ENCODE data around the gene SFTPA2. TPM values are rescaled to one million over a fixed set of nuclear protein-coding genes. Genes with fewer than 3 reads are reported as not detected.
"Not testable (repeated sequence)": the region's sequence is repeated elsewhere in the genome, so short reads cannot be mapped to it uniquely, and the experiment has no call there.

SFTPA2 gene
- polyA plus RNA-seq, 3 donors, result not detected

- DNase-seq, result peak; percentile 23 to 43 (median 40)
- Histone ChIP-seq H4K20me1 (ENCODE audit: insufficient read depth, low read length) (no peaks in the 10 kb centered on the region), H3K27ac (ENCODE audit: low read depth in 1 of 2, low read length in 2 of 2) (peak overlapping the region in 1 of 2 donors; percentile 29), H3K4me1 (ENCODE audit: control insufficient read depth in 1 of 2, insufficient read depth in 2 of 2, low read length in 2 of 2) (peaks cover 10 to 13% of the 10 kb centered on the region in 2 donors), H2AFZ (ENCODE audit: insufficient read depth, low read depth, low read length, poor library complexity, severe bottlenecking) (no peak overlapping the region), H3K79me2 (ENCODE audit: insufficient read depth, low read length) (no peaks in the 10 kb centered on the region), H3K36me3 (replicated peaks in 1 of 2; ENCODE audit: control insufficient read depth in 1 of 2, insufficient read depth in 2 of 2, low read length in 2 of 2) (no peaks in the 10 kb centered on the region), H3K9ac (ENCODE audit: insufficient read depth, low read length, poor library complexity, severe bottlenecking) (no peak overlapping the region), H3K4me3 (replicated peaks in 1 of 3; ENCODE audit: low read depth in 2 of 3, low read length in 3 of 3) (no peak overlapping the region), H3K27me3 (ENCODE audit: control insufficient read depth in 2 of 2, insufficient read depth in 2 of 2, low read length in 2 of 2) (no peaks in the 10 kb centered on the region), H3K9me3 (replicated peaks in 1 of 2; ENCODE audit: control insufficient read depth in 1 of 2, insufficient read depth in 1 of 2, low read length in 2 of 2) (no peaks in the 10 kb centered on the region), H3K4me2 (replicated peaks; ENCODE audit: extremely low read depth, low read length, poor library complexity, severe bottlenecking) (no peak overlapping the region)
- intact Hi-C loops (cut with micrococcal nuclease), result no loop called here
- peaks cover 12% of the 10 kb centered on the region for H3K4me1 Mint-ChIP-seq
- peak overlapping the region in 2 of 7 donors; percentile 25 to 66 for H3K27ac Mint-ChIP-seq
- H3K36me3 Mint-ChIP-seq, result no peaks in the 10 kb centered on the region
- H3K4me3 Mint-ChIP-seq, result no peak overlapping the region
- no CpG with 5 or more reads among the region's 2 CpGs for WGBS (ENCODE audit: insufficient coverage)
- TF ChIP-seq CTCF (IDR thresholded peaks at IDR 0.05), result no peak
- H3K9me3 Mint-ChIP-seq, result peaks cover 0 to 2% (median 0%) of the 10 kb centered on the region in 7 donors
- no peaks in the 10 kb centered on the region for H3K27me3 Mint-ChIP-seq (ENCODE audit: low read depth in 3 of 3)
These were observed 17.6 kb downstream of the SFTPA2 start for GRCh38 chr10:79542626-79543025.

GRCh38 chr10:79540930-79541329, 19.3 kb downstream of the SFTPA2 start:
- H3K27me3 Mint-ChIP-seq (ENCODE audit: low read depth in 3 of 3); H3K36me3 Mint-ChIP-seq; H3K27ac ChIP-seq (ENCODE audit: low read depth in 1 of 2, low read length in 2 of 2); H3K4me2 ChIP-seq (replicated peaks; ENCODE audit: extremely low read depth, low read length, poor library complexity, severe bottlenecking); H3K4me3 Mint-ChIP-seq; intact Hi-C loops (cut with micrococcal nuclease); DNase-seq; H3K79me2 ChIP-seq (ENCODE audit: insufficient read depth, low read length); H3K27me3 ChIP-seq (ENCODE audit: control insufficient read depth in 2 of 2, insufficient read depth in 2 of 2, low read length in 2 of 2); H3K36me3 ChIP-seq (replicated peaks in 1 of 2; ENCODE audit: control insufficient read depth in 1 of 2, insufficient read depth in 2 of 2, low read length in 2 of 2); H3K9me3 Mint-ChIP-seq; H2AFZ ChIP-seq (ENCODE audit: insufficient read depth, low read depth, low read length, poor library complexity, severe bottlenecking); H3K27ac Mint-ChIP-seq; H4K20me1 ChIP-seq (ENCODE audit: insufficient read depth, low read length); H3K4me3 ChIP-seq (replicated peaks in 1 of 3; ENCODE audit: low read depth in 2 of 3, low read length in 3 of 3); H3K9ac ChIP-seq (ENCODE audit: insufficient read depth, low read length, poor library complexity, severe bottlenecking); H3K9me3 ChIP-seq (replicated peaks in 1 of 2; ENCODE audit: control insufficient read depth in 1 of 2, insufficient read depth in 1 of 2, low read length in 2 of 2): not testable (repeated sequence)
- H3K4me1 ChIP-seq (ENCODE audit: control insufficient read depth in 1 of 2, insufficient read depth in 2 of 2, low read length in 2 of 2), result peaks cover 10 to 13% of the 10 kb centered on the region in 2 donors
- H3K4me1 Mint-ChIP-seq, result peaks cover 12% of the 10 kb centered on the region
- no CpG with 5 or more reads among the region's 1 CpG for WGBS (ENCODE audit: insufficient coverage)

- H3K9ac ChIP-seq (ENCODE audit: insufficient read depth, low read length, poor library complexity, severe bottlenecking), result not testable (repeated sequence)
These were observed 21.9 kb downstream of the SFTPA2 start for GRCh38 chr10:79538311-79538710.

GRCh38 chr10:79533903-79534175, 26.4 kb downstream of the SFTPA2 start:
- H3K79me2 ChIP-seq (ENCODE audit: insufficient read depth, low read length); H3K4me1 ChIP-seq (ENCODE audit: control insufficient read depth in 1 of 2, insufficient read depth in 2 of 2, low read length in 2 of 2); H3K27me3 ChIP-seq (ENCODE audit: control insufficient read depth in 2 of 2, insufficient read depth in 2 of 2, low read length in 2 of 2); H3K9me3 ChIP-seq (replicated peaks in 1 of 2; ENCODE audit: control insufficient read depth in 1 of 2, insufficient read depth in 1 of 2, low read length in 2 of 2); H4K20me1 ChIP-seq (ENCODE audit: insufficient read depth, low read length); H3K4me3 Mint-ChIP-seq; DNase-seq; H3K36me3 ChIP-seq (replicated peaks in 1 of 2; ENCODE audit: control insufficient read depth in 1 of 2, insufficient read depth in 2 of 2, low read length in 2 of 2); H3K9ac ChIP-seq (ENCODE audit: insufficient read depth, low read length, poor library complexity, severe bottlenecking); H3K4me3 ChIP-seq (replicated peaks in 1 of 3; ENCODE audit: low read depth in 2 of 3, low read length in 3 of 3); intact Hi-C loops (cut with micrococcal nuclease); H3K4me2 ChIP-seq (replicated peaks; ENCODE audit: extremely low read depth, low read length, poor library complexity, severe bottlenecking); H3K27ac Mint-ChIP-seq; H3K27ac ChIP-seq (ENCODE audit: low read depth in 1 of 2, low read length in 2 of 2); H3K36me3 Mint-ChIP-seq; H3K27me3 Mint-ChIP-seq (ENCODE audit: low read depth in 3 of 3); H3K9me3 Mint-ChIP-seq; H3K4me1 Mint-ChIP-seq; H2AFZ ChIP-seq (ENCODE audit: insufficient read depth, low read depth, low read length, poor library complexity, severe bottlenecking): not testable (repeated sequence)
- WGBS (ENCODE audit: insufficient coverage), result no CpG with 5 or more reads among the region's 5 CpGs

More at GRCh38 chr10:79538311-79538710, 21.9 kb downstream of the SFTPA2 start:
- H3K36me3 Mint-ChIP-seq; H3K27ac ChIP-seq (ENCODE audit: low read depth in 1 of 2, low read length in 2 of 2); H3K79me2 ChIP-seq (ENCODE audit: insufficient read depth, low read length); H2AFZ ChIP-seq (ENCODE audit: insufficient read depth, low read depth, low read length, poor library complexity, severe bottlenecking); H3K4me2 ChIP-seq (replicated peaks; ENCODE audit: extremely low read depth, low read length, poor library complexity, severe bottlenecking); H3K9me3 Mint-ChIP-seq; intact Hi-C loops (cut with micrococcal nuclease); H3K36me3 ChIP-seq (replicated peaks in 1 of 2; ENCODE audit: control insufficient read depth in 1 of 2, insufficient read depth in 2 of 2, low read length in 2 of 2); H3K4me3 ChIP-seq (replicated peaks in 1 of 3; ENCODE audit: low read depth in 2 of 3, low read length in 3 of 3); H3K27me3 Mint-ChIP-seq (ENCODE audit: low read depth in 3 of 3); H3K27ac Mint-ChIP-seq; H3K9me3 ChIP-seq (replicated peaks in 1 of 2; ENCODE audit: control insufficient read depth in 1 of 2, insufficient read depth in 1 of 2, low read length in 2 of 2); H3K27me3 ChIP-seq (ENCODE audit: control insufficient read depth in 2 of 2, insufficient read depth in 2 of 2, low read length in 2 of 2); H3K4me3 Mint-ChIP-seq; DNase-seq; H4K20me1 ChIP-seq (ENCODE audit: insufficient read depth, low read length): not testable (repeated sequence)
- H3K4me1 Mint-ChIP-seq, result peaks cover 15% of the 10 kb centered on the region
- peaks cover 10 to 13% of the 10 kb centered on the region in 2 donors for H3K4me1 ChIP-seq (ENCODE audit: control insufficient read depth in 1 of 2, insufficient read depth in 2 of 2, low read length in 2 of 2)
- no CpG with 5 or more reads among the region's 6 CpGs for WGBS (ENCODE audit: insufficient coverage)

All from CD14-positive monocyte (primary cell).